ENCODE measurements around the gene HTR6. TPM values are rescaled to one million over a fixed set of nuclear protein-coding genes. Genes with fewer than 3 reads are reported as not detected.

The HTR6 gene
- polyA plus RNA-seq, 5 donors, result not detected

GRCh38 chr1:19687414-19687813, 22.7 kb downstream of the HTR6 start:
- DNase-seq, result no peak

GRCh38 chr1:19688041-19688842, 23.6 kb downstream of the HTR6 start:
- DNase-seq, result no peak

DNA sequence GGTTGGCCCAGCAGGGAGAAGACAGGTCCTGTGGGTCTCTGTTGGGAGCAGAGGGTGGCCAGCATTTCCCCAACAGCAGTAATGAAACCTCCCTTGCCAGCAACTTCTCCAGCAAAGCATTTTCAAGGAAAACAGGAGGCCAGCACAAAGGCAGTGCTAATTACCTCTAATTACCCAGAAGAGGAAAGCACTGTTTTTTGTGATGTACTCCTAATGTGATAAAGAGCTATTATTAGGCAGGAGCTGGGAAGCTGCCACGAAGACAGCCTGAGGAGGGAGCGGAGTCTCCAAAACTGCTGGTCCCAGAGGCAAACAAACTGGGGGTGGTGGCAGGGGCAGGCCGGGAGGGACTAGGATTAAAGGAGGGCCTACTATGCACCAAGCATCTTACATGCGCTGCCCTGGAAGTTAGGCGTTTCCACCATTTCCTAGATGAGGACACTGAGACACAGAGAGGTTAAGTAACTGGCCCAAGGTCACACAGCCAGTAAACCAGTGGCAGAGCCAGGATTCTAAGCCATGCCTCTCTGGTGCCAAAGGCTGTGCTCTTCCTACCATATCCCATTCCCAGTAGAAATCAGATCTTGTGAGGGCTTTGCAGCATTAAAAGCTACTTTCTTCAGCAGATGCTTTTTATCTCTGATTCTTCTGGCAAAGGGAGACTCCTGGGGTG, 24.5 kb downstream of the HTR6 start:
- no peak for DNase-seq

GRCh38 chr1:19689856-19690255, 25.2 kb downstream of the HTR6 start:
- no peak for DNase-seq

DNA sequence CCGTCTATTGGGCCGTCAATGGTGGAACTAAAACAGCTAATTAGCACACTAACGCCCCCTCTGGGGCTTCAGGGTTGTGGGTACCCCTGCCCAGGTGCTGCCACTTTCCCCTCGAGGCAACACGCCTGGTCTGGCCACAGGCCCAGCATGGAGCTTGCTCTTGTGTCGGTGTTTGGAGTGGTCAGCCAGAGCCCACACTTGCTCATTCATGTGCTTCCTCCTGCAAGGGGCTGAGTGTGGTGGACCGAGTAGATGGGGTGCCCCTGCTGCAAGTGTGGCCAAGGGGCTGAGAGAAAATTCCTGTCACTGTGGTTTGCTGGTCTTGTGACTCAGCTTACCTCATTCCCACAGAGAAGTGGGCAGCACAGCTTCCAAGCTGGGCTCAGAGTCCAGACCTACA, 25.7 kb downstream of the HTR6 start:
- DNase-seq, result no peak

- no peak for DNase-seq
Observed at GRCh38 chr1:19694298-19694697, 29.6 kb downstream of the HTR6 start.

- no peak for DNase-seq
Observed at GRCh38 chr1:19695772-19696171, 31.1 kb downstream of the HTR6 start.

DNA sequence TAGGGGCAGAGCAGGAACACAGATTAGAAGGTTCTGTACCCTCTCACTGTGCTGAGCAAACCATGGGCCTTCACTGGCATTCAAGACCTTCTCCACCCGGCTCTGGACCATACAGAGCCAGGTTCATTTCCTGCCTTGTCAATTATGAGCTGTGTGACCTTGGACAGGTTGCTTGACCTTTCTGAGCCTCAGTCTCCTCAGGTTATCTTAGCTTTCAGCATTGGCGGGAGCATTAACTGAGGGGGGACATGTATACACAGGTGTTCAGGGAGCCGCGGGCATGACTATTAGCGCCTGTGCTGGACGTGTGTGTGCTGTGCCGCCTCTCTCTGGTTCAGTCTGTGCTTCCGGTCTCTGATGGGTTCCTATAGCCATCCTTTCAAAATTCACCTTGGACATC, 32.1 kb downstream of the HTR6 start:
- no peak for DNase-seq

DNA sequence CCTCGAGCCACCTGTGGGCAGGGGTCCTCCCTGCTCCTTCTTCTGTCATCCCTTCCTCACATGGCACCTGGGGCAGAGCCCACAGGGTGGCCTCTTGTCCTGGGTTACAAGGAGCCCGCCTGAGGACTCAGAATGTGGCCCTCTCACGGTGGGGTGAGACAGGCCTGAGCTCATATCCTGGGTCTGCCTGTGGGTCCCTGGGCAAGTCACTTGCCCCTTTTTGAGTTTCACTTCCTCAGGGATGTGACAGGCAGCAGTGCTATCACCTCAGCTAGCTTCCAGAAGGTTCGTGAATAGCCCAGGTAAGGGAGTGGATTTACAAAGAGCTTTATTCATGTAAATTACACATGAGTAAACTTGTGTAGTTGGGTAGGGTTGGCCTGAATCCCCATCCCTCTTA, 33.5 kb downstream of the HTR6 start:
- no peak for DNase-seq

GRCh38 chr1:19700079-19700777, 35.6 kb downstream of the HTR6 start:
- no peak for DNase-seq

GRCh38 chr1:19703280-19703679, 38.6 kb downstream of the HTR6 start:
- DNase-seq, result no peak

GRCh38 chr1:19704247-19705113, 39.8 kb downstream of the HTR6 start:
- peak; percentile 43 to 57 for DNase-seq

GRCh38 chr1:19705464-19705863, 40.8 kb downstream of the HTR6 start:
- no peak for DNase-seq

DNA sequence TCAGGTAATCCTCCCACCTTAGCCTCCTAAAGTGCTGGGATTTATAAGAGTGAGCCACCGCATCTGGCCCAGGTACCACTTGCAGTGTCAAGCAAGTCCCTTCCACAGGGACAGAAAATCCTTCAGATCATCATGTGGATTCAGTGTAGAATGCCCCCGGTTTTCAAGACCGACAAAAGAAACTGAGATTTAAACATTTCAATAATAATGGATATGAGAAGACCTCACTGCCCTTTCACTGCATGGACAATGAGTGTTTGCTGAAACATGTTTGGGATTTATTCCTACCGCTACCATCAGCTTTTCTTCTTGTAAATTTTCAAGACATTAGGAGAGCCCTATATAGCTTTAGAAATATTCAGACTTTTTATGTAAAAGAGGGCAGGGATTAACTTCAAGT, 41.5 kb downstream of the HTR6 start:
- no peak for DNase-seq

- DNase-seq, result no peak
Observed at GRCh38 chr1:19708567-19709110, 44.0 kb downstream of the HTR6 start.

DNA sequence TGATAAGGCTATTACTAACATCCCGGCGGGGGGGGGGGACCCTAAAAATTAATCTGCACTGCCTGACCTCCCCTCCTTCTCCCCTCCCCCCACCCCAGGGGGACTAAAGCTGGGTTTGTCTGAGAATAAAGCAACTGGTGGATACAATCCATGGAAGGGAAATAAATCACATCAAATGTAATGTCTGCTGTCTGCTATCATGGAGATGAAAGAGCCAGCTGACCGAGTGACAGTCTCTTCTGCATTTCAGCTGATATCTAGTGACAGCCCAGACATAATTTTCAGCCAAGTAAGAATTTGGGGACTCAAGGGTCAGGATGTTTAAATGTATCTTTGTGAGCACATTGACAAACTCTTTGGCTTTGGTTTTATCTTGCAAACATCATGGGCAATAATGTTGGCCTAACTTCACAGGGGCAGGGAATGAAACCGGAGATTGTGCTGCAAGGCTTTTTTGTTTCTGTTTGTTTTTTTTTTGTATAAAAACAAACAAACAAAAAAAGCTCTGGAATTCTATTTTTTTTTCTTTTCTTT, 44.7 kb downstream of the HTR6 start:
- DNase-seq, result peak in 1 of 2 donors; percentile 7

GRCh38 chr1:19710825-19711611, 46.3 kb downstream of the HTR6 start:
- no peak for DNase-seq

- DNase-seq, result no peak
Observed at GRCh38 chr1:19712928-19713327, 48.3 kb downstream of the HTR6 start.

- DNase-seq, result peak; percentile 64 to 72
Observed at GRCh38 chr1:19715334-19716203, 50.9 kb downstream of the HTR6 start.
